ENCODE measurements around the gene SORCS2.

Gene SORCS2

GRCh38 chr4:7428261-7429068, 236.1 kb downstream of the SORCS2 start:
- Histone ChIP-seq H3K27ac (no peak overlapping the region), H3K4me3 (no peak overlapping the region)
- TF ChIP-seq CTCF (IDR thresholded peaks at IDR 0.05): no peak
- peak; percentile 52 for DNase-seq (ENCODE audit: low spot score)

- no peak for TF ChIP-seq CTCF (IDR thresholded peaks at IDR 0.05)
- Histone ChIP-seq H3K4me3 (no peak overlapping the region), H3K27ac (no peak overlapping the region)
- DNase-seq (ENCODE audit: low spot score): peak; percentile 47
Measured at GRCh38 chr4:7429069-7429416, 236.7 kb downstream of the SORCS2 start.

GRCh38 chr4:7429601-7430078, 237.3 kb downstream of the SORCS2 start:
- no peak overlapping the region for H3K27ac ChIP-seq
- no peak for TF ChIP-seq CTCF (IDR thresholded peaks at IDR 0.05)
- no peak overlapping the region for H3K4me3 ChIP-seq
- DNase-seq (ENCODE audit: low spot score): peak; percentile 59

GRCh38 chr4:7430368-7430964, 238.1 kb downstream of the SORCS2 start:
- no peak overlapping the region for H3K4me3 ChIP-seq
- no peak for DNase-seq (ENCODE audit: low spot score)
- no peak overlapping the region for H3K27ac ChIP-seq
- no peak for TF ChIP-seq CTCF (IDR thresholded peaks at IDR 0.05)

GRCh38 chr4:7430965-7431695, 238.8 kb downstream of the SORCS2 start:
- no peak for DNase-seq (ENCODE audit: low spot score)
- Histone ChIP-seq H3K27ac (no peak overlapping the region), H3K4me3 (no peak overlapping the region)
- TF ChIP-seq CTCF (IDR thresholded peaks at IDR 0.05): no peak

- TF ChIP-seq CTCF (IDR thresholded peaks at IDR 0.05): no peak
- H3K27ac ChIP-seq: no peak overlapping the region
- no peak overlapping the region for H3K4me3 ChIP-seq
- no peak for DNase-seq (ENCODE audit: low spot score)
Measured at GRCh38 chr4:7431696-7432530, 239.6 kb downstream of the SORCS2 start.
